ENCODE data around the gene LCK. TPM values are rescaled to one million over a fixed set of nuclear protein-coding genes. Genes with fewer than 3 reads are reported as not detected.

The LCK gene
- total RNA-seq, 1 experiment from 2014 or later: 51.0 TPM

- TF ChIP-seq CREM (CRISPR knock-in tag; IDR thresholded peaks at IDR 0.05) (no peak), JAZF1 (CRISPR knock-in tag; IDR thresholded peaks at IDR 0.05) (no peak), MAX (CRISPR knock-in tag; IDR thresholded peaks at IDR 0.05) (peak; percentile 31; the same call in 1 of the 2 replicates), ZNF281 (CRISPR knock-in tag; IDR thresholded peaks at IDR 0.05) (no peak), EMX1 (CRISPR knock-in tag; IDR thresholded peaks at IDR 0.05) (no peak), E2F5 (CRISPR knock-in tag; IDR thresholded peaks at IDR 0.05) (peak; percentile 48; the same call in 1 of the 2 replicates), ERG (CRISPR knock-in tag; IDR thresholded peaks at IDR 0.05) (no peak; the same call in 1 of the 2 replicates), ZNF263 (CRISPR knock-in tag; IDR thresholded peaks at IDR 0.05; ENCODE audit: low read depth) (0 out of 2 replicates have a peak, but pooled peaks have one; percentile 23), IRF2 (CRISPR knock-in tag; IDR thresholded peaks at IDR 0.05; ENCODE audit: borderline replicate concordance, low read depth) (no peak), NFE2L1 (CRISPR knock-in tag; IDR thresholded peaks at IDR 0.05) (no peak), TCF7 (CRISPR knock-in tag; IDR thresholded peaks at IDR 0.05; ENCODE audit: low read depth) (no peak), OVOL2 (CRISPR knock-in tag; IDR thresholded peaks at IDR 0.05; ENCODE audit: borderline replicate concordance) (no peak), ZSCAN18 (CRISPR knock-in tag; IDR thresholded peaks at IDR 0.05) (no peak), CREB1 (CRISPR knock-in tag; IDR thresholded peaks at IDR 0.05) (no peak), ZBTB21 (CRISPR knock-in tag; IDR thresholded peaks at IDR 0.05; ENCODE audit: borderline replicate concordance) (no peak), ZNF671 (CRISPR knock-in tag; IDR thresholded peaks at IDR 0.05) (no peak; the same call in 1 of the 2 replicates), NFATC4 (CRISPR knock-in tag; IDR thresholded peaks at IDR 0.05) (no peak), HMGA2 (CRISPR knock-in tag; IDR thresholded peaks at IDR 0.05) (no peak)
Measured at GRCh38 chr1:32334864-32335534, 83.9 kb downstream of the LCK start (continued).

- ATAC-seq (no peak), DNase-seq (ENCODE audit: low spot score) (no peak)
- Mint-ChIP-seq H3K9me3 (no peaks in the 10 kb centered on the region), H3K4me3 (peak overlapping the region; percentile 95; the same call in 1 of the 2 replicates), H3K27ac (no peak overlapping the region), H3K36me3 (peaks cover 36% of the 10 kb centered on the region), H3K4me1 (peaks cover 44% of the 10 kb centered on the region), H3K27me3 (ENCODE audit: low read depth) (peaks cover 16% of the 10 kb centered on the region)
- ChIA-PET CTCF (interaction anchor here (0.9 to 2.4 kb wide), 5 partner anchors 16 to 184 kb away, joined by 3 to 17 read pairs (median 10); no protein-coding TSS in a partner anchor), POLR2A (interaction anchor here (0.6 to 2.8 kb wide), 19 partner anchors 10 to 315 kb away, joined by 3 to 18 read pairs (median 5); partner anchors contain the start of genes BSDC1, FAM229A, IQCC and RBBP4)
- TF ChIP-seq CBFB (CRISPR knock-in tag; IDR thresholded peaks at IDR 0.05; ENCODE audit: low read depth) (no peak), FOXP4 (CRISPR knock-in tag; IDR thresholded peaks at IDR 0.05) (no peak), ZNF281 (CRISPR knock-in tag; IDR thresholded peaks at IDR 0.05) (no peak), RELA (CRISPR knock-in tag; IDR thresholded peaks at IDR 0.05; ENCODE audit: borderline replicate concordance) (no peak), TP53 (CRISPR knock-in tag; IDR thresholded peaks at IDR 0.05) (no peak; the same call in 1 of the 2 replicates), KAT7 (CRISPR knock-in tag; IDR thresholded peaks at IDR 0.05; ENCODE audit: borderline replicate concordance) (no peak)
Measured at GRCh38 chr1:32335535-32335789, 84.4 kb downstream of the LCK start.
